Activated naive CD4-positive, alpha-beta T cell treated with anti-CD3 and anti-CD28 coated beads, Interleukin-2, amount 10 ng/mL, durations not matched to agents 5 hours and 36 hours (primary cell): ENCODE measurements around the gene AGFG2. TPM values are rescaled to one million over a fixed set of nuclear protein-coding genes. Genes with fewer than 3 reads are reported as not detected.

ENCODE experiments used
- total RNA-seq, 2 experiments: library from RNA; stranded (reverse); gene quantifications; one replicate each; pipeline ENCODE4 v1.2.3, GENCODE V29; 2021

AGFG2 gene, protein sequence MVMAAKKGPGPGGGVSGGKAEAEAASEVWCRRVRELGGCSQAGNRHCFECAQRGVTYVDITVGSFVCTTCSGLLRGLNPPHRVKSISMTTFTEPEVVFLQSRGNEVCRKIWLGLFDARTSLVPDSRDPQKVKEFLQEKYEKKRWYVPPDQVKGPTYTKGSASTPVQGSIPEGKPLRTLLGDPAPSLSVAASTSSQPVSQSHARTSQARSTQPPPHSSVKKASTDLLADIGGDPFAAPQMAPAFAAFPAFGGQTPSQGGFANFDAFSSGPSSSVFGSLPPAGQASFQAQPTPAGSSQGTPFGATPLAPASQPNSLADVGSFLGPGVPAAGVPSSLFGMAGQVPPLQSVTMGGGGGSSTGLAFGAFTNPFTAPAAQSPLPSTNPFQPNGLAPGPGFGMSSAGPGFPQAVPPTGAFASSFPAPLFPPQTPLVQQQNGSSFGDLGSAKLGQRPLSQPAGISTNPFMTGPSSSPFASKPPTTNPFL
- 10 to 100 TPM; 28.8 to 32.7 TPM for total RNA-seq

DNA sequence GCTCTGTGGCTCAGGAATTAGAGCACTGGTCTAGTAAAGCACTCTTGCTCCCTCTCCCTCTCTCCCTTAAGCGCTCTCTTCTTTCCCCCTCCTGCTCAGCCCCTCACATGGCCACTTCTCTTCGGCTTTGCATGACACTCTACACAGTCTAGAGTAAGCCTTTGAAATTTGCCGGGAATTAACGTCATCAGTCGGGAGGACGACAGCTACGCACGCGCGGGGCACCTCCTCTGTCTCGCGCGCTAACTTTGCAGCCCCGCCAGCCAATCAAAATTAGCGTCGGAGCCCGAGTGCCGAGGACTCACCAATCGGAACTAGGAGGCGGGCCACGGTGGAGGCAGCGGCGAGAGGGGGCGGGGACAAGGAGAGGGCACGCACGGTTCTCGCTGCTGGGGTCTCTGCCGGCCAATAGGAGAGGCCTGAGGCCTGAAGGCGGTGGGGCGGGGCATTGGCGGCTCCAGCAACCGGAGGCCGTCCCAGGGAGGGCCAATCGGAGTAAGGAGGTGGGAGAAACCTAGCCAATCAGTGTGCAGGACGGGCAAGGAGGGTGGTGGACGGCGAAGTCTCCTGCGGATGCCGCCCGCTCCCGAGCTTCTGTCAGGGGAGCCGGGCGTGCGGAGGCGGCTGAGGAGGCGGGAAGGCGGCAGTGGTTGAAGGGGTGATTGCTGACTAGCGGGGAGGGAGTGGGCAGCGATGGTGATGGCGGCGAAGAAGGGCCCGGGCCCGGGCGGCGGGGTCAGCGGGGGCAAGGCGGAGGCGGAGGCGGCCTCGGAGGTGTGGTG is at the start of gene AGFG2:
AGFG2 (plus strand) TSS at position 550 of the 782 bp plus-strand sequence; CDS start at position 694, 144 bp downstream.

DNA sequence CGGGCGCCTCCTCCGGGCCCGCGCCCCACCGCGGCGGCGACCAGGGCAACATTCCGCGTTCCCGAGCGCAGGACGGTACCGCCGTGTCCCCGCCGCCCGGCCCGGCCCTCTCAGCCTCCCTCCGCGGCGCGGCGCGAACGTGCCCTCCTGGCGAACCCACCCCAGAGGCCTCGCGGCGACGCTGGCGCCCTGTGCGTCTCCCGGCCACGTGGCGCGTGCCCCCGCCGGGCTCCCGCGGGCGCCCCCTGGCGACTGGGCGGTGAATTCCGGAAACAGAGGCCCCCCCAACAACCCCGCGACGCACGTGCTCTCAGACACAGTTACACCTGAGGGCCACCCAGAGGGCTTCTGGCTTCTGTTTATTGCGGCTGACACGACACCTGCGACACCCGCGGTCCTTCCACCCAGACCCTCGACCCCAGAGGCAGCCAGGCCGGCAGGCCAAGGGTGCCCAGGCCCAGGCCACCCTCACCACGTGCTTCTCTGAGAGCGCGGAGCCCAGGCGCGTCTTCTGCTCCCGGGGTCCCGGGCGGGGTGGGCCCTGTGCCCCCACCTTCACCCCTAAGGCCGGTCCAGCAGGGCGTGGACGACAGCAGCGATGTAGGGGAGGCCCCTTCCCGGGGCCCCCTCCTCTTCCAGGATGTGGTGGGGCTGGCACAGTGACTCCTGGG is 34.8 kb downstream of the AGFG2 start, which contains the start of gene SAP25:
SAP25 (minus strand) TSS at position 210 of the 671 bp plus-strand sequence; CDS start at position 52, 158 bp downstream.

DNA sequence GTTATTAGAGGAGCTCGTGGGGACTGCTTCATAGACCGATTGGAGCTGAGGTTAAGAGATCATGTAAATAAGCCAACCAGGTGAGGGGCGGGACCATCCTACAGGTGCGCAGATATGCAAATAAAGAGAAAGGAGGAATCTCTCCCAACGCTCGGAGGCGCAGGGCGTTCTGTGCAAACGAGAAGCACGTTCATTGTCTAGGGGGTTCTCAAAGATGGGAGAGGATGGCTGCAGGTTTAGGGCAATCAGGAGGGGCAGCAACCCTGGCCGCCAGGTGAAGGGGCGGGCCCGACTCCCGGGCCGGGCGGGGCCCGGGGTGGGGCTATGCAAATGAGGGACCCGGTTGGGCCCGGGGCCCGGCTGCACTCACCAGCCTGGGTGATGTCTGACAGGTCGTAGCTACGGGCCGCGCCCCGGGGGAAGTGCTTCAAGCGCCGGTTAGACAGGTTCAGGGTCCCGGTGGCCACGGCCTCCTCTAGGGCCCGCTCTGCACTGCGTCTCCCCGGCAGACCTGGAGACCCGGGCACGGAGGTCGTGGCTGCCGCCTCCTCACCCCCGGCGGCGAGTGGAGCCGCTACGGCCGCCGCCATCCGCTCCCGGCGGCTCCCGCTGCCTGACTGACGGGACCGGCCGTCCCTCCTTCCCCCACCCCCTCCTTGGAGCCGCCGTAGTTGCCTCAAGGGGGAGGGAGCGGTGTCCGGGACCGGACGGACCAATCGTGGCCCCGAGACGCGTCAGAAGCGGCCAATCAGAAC is 46.7 kb downstream of the AGFG2 start, which contains the start of gene LRCH4:
LRCH4 (minus strand) TSS at position 619 of the 755 bp plus-strand sequence; CDS start at position 590, 29 bp downstream.

DNA sequence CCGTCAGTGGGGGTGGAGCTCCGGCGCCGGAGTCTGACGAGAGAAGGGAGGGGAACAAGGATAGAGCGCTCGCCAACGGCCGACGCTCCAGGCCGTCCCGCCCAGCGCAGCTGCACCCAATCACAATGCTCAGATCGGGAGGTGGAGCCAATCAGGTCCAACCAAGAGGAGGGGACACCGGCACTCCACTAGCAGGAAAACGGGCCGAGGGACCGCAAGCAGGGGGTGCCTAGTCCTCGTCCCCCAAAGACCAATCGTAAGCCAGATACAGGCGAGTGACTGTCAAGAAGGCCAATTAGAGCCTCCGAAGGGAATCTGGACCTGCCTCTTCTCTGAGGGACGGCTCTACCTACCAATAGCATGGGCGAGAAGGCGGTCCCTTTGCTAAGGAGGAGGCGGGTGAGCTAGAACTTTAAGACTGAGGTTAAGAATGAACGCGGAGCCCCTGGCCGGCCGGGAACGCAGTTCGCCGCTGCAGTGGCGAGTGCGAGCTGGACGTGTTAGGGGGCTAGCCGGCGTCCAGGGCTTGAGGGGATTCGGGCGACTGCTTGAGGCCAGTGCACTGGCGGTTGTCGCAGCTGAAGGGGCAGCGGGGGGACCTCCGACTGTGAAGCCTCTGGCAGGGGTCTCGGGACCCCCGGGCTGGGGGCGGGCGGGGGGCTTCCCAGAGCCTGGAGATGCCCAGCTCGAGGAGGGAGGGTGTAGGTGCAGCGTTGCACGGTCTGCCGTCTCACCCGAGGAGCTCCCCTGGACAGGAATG is 47.4 kb downstream of the AGFG2 start, which contains the start of gene FBXO24:
FBXO24 (plus strand) TSS at position 63 of the 760 bp plus-strand sequence; CDS start at position 361, 298 bp downstream.

DNA sequence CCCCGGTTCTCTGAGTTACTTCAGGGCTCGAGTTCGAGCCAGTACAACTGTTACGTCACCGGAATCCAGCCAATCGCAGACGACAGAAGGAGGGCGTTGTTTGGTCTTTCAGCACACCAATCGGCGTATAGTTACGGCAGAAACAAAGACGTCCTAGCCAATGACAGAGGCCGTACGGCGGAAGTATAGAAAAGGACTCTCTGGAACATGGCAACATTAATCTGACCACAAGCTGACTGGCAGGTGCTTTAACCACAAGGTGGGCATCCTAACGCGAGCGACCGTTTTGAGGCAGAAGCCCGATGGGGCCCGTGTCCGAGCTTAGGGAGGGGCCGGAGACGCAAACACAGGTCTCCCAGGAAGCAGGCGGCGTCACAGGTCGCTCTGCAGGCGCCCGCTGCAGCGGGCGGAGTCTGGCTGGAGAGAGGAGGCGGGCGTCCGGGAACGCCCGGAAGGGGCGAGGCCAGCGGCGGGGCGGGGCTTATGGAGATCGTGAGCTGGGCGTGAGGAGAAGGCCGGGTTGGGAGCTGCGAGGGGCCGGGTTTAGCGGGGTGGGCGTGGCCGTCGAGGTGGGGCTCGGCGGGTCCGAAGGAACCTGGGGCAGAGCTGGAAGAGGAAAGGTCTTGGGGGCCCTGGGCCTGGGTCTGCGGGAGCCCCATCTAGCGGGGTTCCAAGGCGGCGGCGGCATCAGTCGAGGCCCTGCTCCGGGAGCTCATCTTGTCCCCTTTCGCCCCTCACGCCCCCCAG is 73.2 kb downstream of the AGFG2 start, which contains the start of gene MOSPD3:
MOSPD3 (plus strand) TSS at position 558 of the 747 bp plus-strand sequence. CDS start 252 bp downstream, outside the sequence.

Other genes starting within 250 kb of the AGFG2 start
- not detected for gene SPDYE3, start 231.5 kb upstream of the AGFG2 start, total RNA-seq
- 10 to 100 TPM; 48.7 to 49.8 TPM for gene PILRB, start 181.1 kb upstream of the AGFG2 start, total RNA-seq
- gene PILRA, start 165.7 kb upstream of the AGFG2 start, total RNA-seq, result 1 to 10 TPM; 2.6 to 3.9 TPM
- gene ZCWPW1, start 110.5 kb upstream of the AGFG2 start, total RNA-seq, result 1 to 10 TPM; 2.8 to 3.6 TPM
- gene MEPCE, start 109.4 kb upstream of the AGFG2 start, total RNA-seq, result 10 to 100 TPM; 44.3 to 44.5 TPM
- 10 to 100 TPM; 70.7 to 79.2 TPM for gene PPP1R35, start 102.7 kb upstream of the AGFG2 start, total RNA-seq
- gene SPACDR, start 74.9 kb upstream of the AGFG2 start, total RNA-seq, result 1 to 10 TPM; 2.3 to 3.9 TPM
- gene TSC22D4, start 60.0 kb upstream of the AGFG2 start, total RNA-seq, result 100 to 1,000 TPM; 117 TPM
- gene NYAP1, start 55.3 kb upstream of the AGFG2 start, total RNA-seq, result under 1 TPM; 0.19 to 0.20 TPM
- gene SAP25, start 34.7 kb downstream of the AGFG2 start, total RNA-seq, result 10 to 100 TPM; 37.0 to 41.5 TPM
- gene LRCH4, start 46.9 kb downstream of the AGFG2 start, total RNA-seq, result 100 to 1,000 TPM; 233 to 238 TPM
- gene FBXO24, start 47.1 kb downstream of the AGFG2 start, total RNA-seq, result 1 to 10 TPM in 1 of 2 experiments, under 1 TPM in 1; 0.86 to 1.5 TPM
- gene PCOLCE, start 63.2 kb downstream of the AGFG2 start, total RNA-seq, result 10 to 100 TPM; 16.6 to 17.4 TPM
- gene MOSPD3, start 73.3 kb downstream of the AGFG2 start, total RNA-seq, result 10 to 100 TPM; 60.7 to 60.8 TPM
- 1 to 10 TPM; 9.4 to 10.0 TPM for gene TFR2, start 102.3 kb downstream of the AGFG2 start, total RNA-seq
- gene ACTL6B, start 117.2 kb downstream of the AGFG2 start, total RNA-seq, result not detected
- gene GNB2, start 134.5 kb downstream of the AGFG2 start, total RNA-seq, result 100 to 1,000 TPM; 203 to 206 TPM
- gene GIGYF1, start 155.0 kb downstream of the AGFG2 start, total RNA-seq, result 10 to 100 TPM; 54.3 to 57.3 TPM
- gene POP7, start 166.9 kb downstream of the AGFG2 start, total RNA-seq, result 10 to 100 TPM; 29.3 to 31.9 TPM
- gene EPO, start 181.3 kb downstream of the AGFG2 start, total RNA-seq, result under 1 TPM in 1 of 2 experiments, not detected in 1; 0.15 TPM
- not detected for gene ZAN, start 194.4 kb downstream of the AGFG2 start, total RNA-seq